H1 (cell line): Measurements from ENCODE around the gene CCAR1. TPM values are rescaled to one million over a fixed set of nuclear protein-coding genes. Genes with fewer than 3 reads are reported as not detected.

Experiments used
- FOSL1 ChIP-seq: IDR thresholded peaks from 2 replicates; pipeline ENCODE4 v1.6.1; 2011; ENCODE audit warnings: mild to moderate bottlenecking, low read depth, low read length, moderate library complexity; ENCODE audit not compliant: insufficient read depth
- polyA plus RNA-seq, 7 experiments: library from polyadenylated mRNA; depleted of rRNA in 3 of 7; stranded (reverse) in 5 of 7; unstranded in 2 of 7; fragments of >200 nt in 5 of 7; fragments of 200-250 nt in 2 of 7; gene quantifications; 1 replicate in 5 of 7; 2 replicates in 1 of 7; 4 replicates in 1 of 7; pipeline versions ENCODE4 v1.2.1 to v1.2.3, GENCODE V29; 2011 to 2013; ENCODE audit warnings: missing spikeins in 2 of 7, mixed read lengths in 2 of 7
- total RNA-seq: library from RNA; stranded (reverse); fragmentation: NEBNext Ultra II Directional; extraction: Animal tissue kit (Norgen Biotek cat#: 25700); gene quantifications from 2 replicates; pipeline ENCODE4 v1.2.1, GENCODE V29; 2021
- TF ChIP-seq, protein P1 (sequence below): fragments of 300-600 bp; sonication (generic); IDR thresholded peaks from 2 replicates; pipeline ENCODE4 v1.7.1; 2012; ENCODE audit warnings: low read length, moderate library complexity, mild to moderate bottlenecking, inconsistent platforms; ENCODE audit not compliant: insufficient replicate concordance

Gene CCAR1
- total and polyA plus RNA-seq, 2 of the 8 experiments (the other 6 are each of a cell fraction or from before 2014, with no cell fraction given) = 91.6 to 111 TPM

GRCh38 chr10:68784476-68784875 lies 63.4 kb downstream of the CCAR1 start (continued):
- TF ChIP-seq, protein P1, sequence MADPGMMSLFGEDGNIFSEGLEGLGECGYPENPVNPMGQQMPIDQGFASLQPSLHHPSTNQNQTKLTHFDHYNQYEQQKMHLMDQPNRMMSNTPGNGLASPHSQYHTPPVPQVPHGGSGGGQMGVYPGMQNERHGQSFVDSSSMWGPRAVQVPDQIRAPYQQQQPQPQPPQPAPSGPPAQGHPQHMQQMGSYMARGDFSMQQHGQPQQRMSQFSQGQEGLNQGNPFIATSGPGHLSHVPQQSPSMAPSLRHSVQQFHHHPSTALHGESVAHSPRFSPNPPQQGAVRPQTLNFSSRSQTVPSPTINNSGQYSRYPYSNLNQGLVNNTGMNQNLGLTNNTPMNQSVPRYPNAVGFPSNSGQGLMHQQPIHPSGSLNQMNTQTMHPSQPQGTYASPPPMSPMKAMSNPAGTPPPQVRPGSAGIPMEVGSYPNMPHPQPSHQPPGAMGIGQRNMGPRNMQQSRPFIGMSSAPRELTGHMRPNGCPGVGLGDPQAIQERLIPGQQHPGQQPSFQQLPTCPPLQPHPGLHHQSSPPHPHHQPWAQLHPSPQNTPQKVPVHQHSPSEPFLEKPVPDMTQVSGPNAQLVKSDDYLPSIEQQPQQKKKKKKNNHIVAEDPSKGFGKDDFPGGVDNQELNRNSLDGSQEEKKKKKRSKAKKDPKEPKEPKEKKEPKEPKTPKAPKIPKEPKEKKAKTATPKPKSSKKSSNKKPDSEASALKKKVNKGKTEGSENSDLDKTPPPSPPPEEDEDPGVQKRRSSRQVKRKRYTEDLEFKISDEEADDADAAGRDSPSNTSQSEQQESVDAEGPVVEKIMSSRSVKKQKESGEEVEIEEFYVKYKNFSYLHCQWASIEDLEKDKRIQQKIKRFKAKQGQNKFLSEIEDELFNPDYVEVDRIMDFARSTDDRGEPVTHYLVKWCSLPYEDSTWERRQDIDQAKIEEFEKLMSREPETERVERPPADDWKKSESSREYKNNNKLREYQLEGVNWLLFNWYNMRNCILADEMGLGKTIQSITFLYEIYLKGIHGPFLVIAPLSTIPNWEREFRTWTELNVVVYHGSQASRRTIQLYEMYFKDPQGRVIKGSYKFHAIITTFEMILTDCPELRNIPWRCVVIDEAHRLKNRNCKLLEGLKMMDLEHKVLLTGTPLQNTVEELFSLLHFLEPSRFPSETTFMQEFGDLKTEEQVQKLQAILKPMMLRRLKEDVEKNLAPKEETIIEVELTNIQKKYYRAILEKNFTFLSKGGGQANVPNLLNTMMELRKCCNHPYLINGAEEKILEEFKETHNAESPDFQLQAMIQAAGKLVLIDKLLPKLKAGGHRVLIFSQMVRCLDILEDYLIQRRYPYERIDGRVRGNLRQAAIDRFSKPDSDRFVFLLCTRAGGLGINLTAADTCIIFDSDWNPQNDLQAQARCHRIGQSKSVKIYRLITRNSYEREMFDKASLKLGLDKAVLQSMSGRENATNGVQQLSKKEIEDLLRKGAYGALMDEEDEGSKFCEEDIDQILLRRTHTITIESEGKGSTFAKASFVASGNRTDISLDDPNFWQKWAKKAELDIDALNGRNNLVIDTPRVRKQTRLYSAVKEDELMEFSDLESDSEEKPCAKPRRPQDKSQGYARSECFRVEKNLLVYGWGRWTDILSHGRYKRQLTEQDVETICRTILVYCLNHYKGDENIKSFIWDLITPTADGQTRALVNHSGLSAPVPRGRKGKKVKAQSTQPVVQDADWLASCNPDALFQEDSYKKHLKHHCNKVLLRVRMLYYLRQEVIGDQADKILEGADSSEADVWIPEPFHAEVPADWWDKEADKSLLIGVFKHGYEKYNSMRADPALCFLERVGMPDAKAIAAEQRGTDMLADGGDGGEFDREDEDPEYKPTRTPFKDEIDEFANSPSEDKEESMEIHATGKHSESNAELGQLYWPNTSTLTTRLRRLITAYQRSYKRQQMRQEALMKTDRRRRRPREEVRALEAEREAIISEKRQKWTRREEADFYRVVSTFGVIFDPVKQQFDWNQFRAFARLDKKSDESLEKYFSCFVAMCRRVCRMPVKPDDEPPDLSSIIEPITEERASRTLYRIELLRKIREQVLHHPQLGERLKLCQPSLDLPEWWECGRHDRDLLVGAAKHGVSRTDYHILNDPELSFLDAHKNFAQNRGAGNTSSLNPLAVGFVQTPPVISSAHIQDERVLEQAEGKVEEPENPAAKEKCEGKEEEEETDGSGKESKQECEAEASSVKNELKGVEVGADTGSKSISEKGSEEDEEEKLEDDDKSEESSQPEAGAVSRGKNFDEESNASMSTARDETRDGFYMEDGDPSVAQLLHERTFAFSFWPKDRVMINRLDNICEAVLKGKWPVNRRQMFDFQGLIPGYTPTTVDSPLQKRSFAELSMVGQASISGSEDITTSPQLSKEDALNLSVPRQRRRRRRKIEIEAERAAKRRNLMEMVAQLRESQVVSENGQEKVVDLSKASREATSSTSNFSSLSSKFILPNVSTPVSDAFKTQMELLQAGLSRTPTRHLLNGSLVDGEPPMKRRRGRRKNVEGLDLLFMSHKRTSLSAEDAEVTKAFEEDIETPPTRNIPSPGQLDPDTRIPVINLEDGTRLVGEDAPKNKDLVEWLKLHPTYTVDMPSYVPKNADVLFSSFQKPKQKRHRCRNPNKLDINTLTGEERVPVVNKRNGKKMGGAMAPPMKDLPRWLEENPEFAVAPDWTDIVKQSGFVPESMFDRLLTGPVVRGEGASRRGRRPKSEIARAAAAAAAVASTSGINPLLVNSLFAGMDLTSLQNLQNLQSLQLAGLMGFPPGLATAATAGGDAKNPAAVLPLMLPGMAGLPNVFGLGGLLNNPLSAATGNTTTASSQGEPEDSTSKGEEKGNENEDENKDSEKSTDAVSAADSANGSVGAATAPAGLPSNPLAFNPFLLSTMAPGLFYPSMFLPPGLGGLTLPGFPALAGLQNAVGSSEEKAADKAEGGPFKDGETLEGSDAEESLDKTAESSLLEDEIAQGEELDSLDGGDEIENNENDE = no peak
- no peak for TF ChIP-seq FOSL1
- TF ChIP-seq, all 59 proteins: peak for 0
